Measurements from ENCODE around the gene CDH22. TPM values are rescaled to one million over a fixed set of nuclear protein-coding genes. Genes with fewer than 3 reads are reported as not detected.

CDH22 gene
- total RNA-seq, 1 donor from 2014 or later = 0.09 TPM

- H3K4me1 Mint-ChIP-seq = peaks cover 4% of the 10 kb centered on the region
These were observed 57.5 kb downstream of the CDH22 start for GRCh38 chr20:46250772-46251171.

DNA sequence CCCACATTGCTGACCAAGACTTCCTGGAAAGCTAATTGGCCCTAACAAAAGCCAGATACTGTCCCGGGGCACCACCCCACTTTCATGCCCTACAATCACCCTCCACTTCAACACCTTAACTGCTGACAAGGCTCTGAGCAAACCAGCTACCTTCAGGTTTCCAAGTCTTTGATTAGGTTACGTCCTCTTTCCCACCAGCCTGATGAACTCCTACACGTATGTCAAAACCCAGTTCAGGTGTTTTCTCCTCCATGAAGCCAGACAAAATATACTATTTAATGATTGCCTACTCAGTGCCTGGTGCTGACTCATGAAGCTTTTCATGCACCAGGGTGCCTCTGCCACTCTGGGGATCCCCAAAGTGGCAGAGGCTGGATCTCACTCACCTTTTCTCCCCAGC, 58.6 kb downstream of the CDH22 start:
- H3K9me3 Mint-ChIP-seq = no peaks in the 10 kb centered on the region
- TF ChIP-seq CTCF (conservative IDR thresholded peaks at IDR 0.05) = no peak
- peaks cover 95% of the 10 kb centered on the region for H3K27me3 Mint-ChIP-seq (ENCODE audit: low read depth)
- DNase-seq (ENCODE audit: low read depth, low spot score) = no peak
- H3K27ac Mint-ChIP-seq (ENCODE audit: unreplicated experiment) = no peak overlapping the region
- no peak overlapping the region for H3K4me3 Mint-ChIP-seq
- H3K4me1 Mint-ChIP-seq = peaks cover 4% of the 10 kb centered on the region
- no peaks in the 10 kb centered on the region for H3K36me3 Mint-ChIP-seq (ENCODE audit: low read depth)

More at GRCh38 chr20:46250772-46251171, 57.5 kb downstream of the CDH22 start:
- no peak overlapping the region for H3K4me3 Mint-ChIP-seq
- no peaks in the 10 kb centered on the region for H3K9me3 Mint-ChIP-seq
- DNase-seq (ENCODE audit: low read depth, low spot score) = no peak
- peaks cover 86% of the 10 kb centered on the region for H3K27me3 Mint-ChIP-seq (ENCODE audit: low read depth)
- no peak for TF ChIP-seq CTCF (conservative IDR thresholded peaks at IDR 0.05)
- no peak overlapping the region for H3K27ac Mint-ChIP-seq (ENCODE audit: unreplicated experiment)
- H3K36me3 Mint-ChIP-seq (ENCODE audit: low read depth) = no peaks in the 10 kb centered on the region

DNA sequence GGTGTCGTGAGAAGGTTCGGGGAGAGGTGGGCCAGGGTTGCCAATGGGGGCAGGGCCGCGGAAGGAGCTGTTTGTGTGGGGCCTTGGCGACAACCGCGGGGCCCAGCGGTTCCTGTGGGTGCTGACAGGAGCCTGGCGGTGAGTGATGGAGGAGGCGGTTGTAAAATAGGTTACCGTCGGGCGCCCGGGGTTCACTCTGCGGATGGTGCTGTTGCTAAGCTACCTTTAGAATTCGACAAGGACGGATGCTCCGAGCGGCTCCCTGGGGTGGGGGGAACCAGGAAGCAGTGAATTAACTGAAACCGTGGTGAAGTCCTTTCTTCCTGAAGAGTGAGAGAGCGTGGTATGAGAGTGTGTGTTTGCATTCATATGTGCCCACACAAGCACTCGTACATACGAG, 61.7 kb downstream of the CDH22 start:
- Mint-ChIP-seq H3K27ac (ENCODE audit: unreplicated experiment) (no peak overlapping the region), H3K9me3 (no peaks in the 10 kb centered on the region), H3K36me3 (ENCODE audit: low read depth) (no peaks in the 10 kb centered on the region), H3K4me3 (no peak overlapping the region), H3K27me3 (ENCODE audit: low read depth) (peaks cover 91% of the 10 kb centered on the region), H3K4me1 (peaks cover 4% of the 10 kb centered on the region)
- TF ChIP-seq CTCF (conservative IDR thresholded peaks at IDR 0.05) = no peak
- DNase-seq (ENCODE audit: low read depth, low spot score) = no peak

DNA sequence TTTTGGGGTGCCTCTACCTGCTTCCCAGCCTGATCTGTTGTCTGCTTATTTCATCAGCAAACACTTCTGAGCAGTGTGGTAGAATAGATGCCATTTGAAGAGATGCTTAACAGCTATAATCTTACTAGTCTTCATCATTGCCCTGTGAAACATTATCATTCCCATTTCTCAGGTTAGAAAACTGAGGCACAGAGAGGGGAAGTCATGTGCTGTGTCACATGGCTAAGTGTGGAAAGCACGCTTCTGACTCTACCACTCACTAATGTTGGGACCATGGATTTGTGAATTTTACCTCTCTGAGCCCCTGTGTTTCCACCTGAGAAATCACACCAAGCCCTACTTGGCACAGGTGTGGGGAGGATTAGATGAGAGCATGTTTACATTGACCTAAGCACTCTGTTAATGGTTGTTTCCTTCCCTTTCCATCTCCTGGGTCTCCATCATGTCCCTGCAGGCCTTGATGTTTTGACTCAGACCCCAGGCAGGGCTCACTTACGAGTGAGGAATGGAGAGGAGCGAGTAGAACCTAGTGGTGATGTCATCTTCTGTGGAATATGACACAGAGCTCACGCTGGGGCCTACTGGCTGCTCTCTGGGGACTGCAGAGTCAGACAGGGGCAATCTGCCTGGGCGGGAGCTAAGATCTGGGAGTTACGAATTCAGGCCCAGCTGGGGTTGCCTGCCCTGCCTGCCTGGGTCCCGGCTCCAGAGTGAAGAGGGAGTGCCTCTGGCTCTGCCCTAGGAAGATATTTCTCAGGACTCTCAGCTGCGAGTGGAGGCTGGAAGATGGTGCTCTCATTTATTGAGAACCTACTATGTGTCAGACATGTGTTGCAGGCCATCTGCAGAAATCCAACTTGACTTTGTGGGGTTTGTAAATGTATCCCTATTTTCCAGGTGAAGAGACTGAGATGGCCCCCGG, 64.3 kb downstream of the CDH22 start:
- H3K9me3 Mint-ChIP-seq = no peaks in the 10 kb centered on the region
- no peak for DNase-seq (ENCODE audit: low read depth, low spot score)
- no peak for TF ChIP-seq CTCF (conservative IDR thresholded peaks at IDR 0.05)
- no peak overlapping the region for H3K27ac Mint-ChIP-seq (ENCODE audit: unreplicated experiment)
- H3K36me3 Mint-ChIP-seq (ENCODE audit: low read depth) = no peaks in the 10 kb centered on the region
- H3K4me3 Mint-ChIP-seq = no peak overlapping the region
- peaks cover 73% of the 10 kb centered on the region for H3K27me3 Mint-ChIP-seq (ENCODE audit: low read depth)
- H3K4me1 Mint-ChIP-seq = peaks cover 4% of the 10 kb centered on the region

- H3K36me3 Mint-ChIP-seq (ENCODE audit: low read depth) = no peaks in the 10 kb centered on the region
- no peak for DNase-seq (ENCODE audit: low read depth, low spot score)
- no peak for TF ChIP-seq CTCF (conservative IDR thresholded peaks at IDR 0.05)
- H3K9me3 Mint-ChIP-seq = no peaks in the 10 kb centered on the region
- H3K27me3 Mint-ChIP-seq (ENCODE audit: low read depth) = peaks cover 62% of the 10 kb centered on the region
- H3K27ac Mint-ChIP-seq (ENCODE audit: unreplicated experiment) = no peak overlapping the region
- no peak overlapping the region for H3K4me3 Mint-ChIP-seq
- H3K4me1 Mint-ChIP-seq = peaks cover 4% of the 10 kb centered on the region
These were observed 65.9 kb downstream of the CDH22 start for GRCh38 chr20:46242390-46242789.

All from neural crest cell (in vitro differentiated cells).